GM19240 (cell line): ENCODE data around the gene PXN.
"Not testable (repeated sequence)": the region's sequence is repeated elsewhere in the genome, so short reads cannot be mapped to it uniquely, and the experiment has no call there.

Experiments used
- DNase-seq: peaks from one replicate; pipeline ENCODE4 v3.0.0; 2011; ENCODE audit warnings: low spot score; ENCODE audit not compliant: insufficient read length

The PXN gene

GRCh38 chr12:120227233-120228040 is 38.1 kb downstream of the PXN start:
- no peak for DNase-seq

DNA sequence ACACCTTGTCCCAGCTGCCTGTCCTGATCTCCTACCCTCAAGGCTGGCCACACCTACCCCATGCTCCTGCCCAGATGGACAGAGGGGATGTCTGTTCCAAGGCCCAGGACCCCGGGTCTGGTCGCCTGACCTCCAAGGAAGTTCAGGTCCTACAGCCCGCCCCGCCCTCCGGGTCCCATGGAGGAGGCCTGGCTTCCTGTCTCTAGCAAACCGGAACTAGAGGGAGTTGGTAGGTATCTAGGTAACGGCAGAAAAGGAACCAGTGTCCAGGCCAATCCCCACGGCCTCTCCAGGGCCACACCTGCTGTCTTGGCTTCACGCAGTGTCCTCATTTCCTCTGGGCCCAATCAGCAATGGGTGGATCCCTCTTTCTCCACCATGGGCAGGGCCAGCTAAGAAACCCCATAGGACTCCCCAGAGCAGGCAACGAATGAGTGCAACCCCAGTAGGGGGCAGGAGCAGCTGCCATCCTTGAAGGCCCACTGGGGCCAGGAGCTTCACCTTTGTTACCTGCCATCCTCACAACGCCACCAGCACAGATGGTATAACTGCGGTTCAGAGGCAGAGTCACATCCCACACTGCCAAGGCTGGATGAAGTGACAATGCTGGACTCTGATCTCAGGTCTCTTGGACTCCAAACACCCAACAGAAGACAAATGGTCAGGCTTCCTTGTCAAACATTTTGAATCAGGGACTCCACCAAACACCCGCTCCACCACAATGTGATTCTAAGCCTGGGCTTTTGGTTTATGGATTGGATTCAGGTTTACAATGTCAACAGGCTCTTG is 39.5 kb downstream of the PXN start:
- DNase-seq: no peak

DNA sequence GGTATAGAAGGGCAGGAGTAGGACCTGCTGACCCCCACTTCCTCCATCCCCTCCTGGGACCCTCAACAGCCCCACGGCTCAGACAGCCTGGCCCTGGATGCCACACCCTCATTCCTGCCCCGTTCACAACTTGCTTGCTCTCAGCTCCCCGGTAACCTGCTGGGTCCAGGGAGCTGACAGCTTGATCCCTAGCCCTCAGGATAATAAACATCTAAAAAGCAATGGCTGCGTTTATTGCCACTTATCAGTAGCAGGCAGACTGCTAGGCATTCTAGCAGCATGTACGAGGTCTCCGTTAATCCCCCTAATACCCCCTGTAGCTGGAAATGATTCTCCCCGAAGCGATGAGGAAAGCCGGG is 40.4 kb downstream of the PXN start:
- no peak for DNase-seq

- DNase-seq: no peak
These were observed 41.0 kb downstream of the PXN start for GRCh38 chr12:120224304-120225199.

GRCh38 chr12:120223458-120224303 is 41.8 kb downstream of the PXN start:
- DNase-seq: no peak

DNA sequence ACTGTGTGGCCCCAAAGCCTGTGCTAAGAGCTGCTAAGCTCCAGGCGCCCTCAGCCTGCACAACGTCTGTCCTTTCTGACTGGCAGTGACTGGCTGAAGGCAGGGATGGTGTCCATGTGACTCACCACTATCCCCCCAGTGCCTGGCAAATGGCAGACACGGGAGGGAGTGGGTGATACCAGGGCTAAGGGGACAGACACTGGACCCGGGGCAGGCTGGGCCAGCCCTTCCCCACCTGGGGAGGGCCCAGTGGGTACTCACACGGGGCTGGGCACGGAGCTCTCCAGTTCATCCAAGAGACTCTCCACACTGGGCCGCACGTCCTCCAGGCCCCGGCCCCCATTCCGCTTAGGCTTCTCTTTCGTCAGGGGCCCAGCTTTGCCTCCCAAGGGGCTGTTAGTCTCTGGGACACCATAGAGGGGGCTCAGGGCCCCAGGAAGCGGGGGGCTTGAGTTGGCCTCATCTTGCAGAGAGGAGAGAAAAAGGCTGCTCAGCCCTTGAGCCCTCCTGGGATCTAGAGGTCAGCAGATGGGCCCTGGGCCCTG is 43.2 kb downstream of the PXN start:
- DNase-seq: no peak

- no peak for DNase-seq
These were observed 44.0 kb downstream of the PXN start for GRCh38 chr12:120221576-120221900.

DNA sequence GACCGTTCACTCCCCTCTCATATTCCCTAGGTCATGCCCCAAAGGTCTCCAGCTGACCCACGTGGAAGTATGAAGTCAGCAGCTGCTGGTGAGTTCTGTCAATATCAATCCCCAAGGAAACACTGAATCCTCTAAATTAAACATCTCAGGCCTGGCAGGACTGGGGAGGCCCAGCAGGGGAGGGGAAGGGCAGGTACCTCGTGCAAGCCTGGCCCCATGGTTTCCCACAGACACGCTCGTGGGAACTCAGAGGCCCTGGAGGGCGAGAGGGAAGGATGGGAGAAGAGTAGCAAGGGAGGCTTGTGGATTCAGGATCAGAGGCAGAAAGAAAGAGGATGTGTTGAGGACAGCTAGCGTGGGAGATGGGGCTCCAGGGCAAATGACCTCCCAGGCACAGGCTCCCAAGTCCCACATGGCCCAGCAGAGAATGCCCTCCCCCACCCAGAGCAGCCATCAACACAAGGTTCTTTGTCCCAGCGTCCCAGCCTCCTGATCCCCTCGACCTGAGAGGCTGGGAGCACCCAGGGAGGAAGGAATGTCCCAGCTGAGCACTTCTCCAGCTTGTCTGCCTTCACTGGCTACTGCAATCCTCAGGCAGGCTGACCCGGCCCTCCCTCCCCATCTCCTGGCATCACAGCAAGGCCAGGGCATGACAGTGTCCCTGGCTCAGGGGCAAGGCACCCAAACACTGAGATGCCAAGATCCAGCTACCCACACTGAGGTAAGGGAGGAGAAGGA is 44.5 kb downstream of the PXN start:
- DNase-seq: no peak

GRCh38 chr12:120218680-120219606 is 46.6 kb downstream of the PXN start:
- no peak for DNase-seq

GRCh38 chr12:120216742-120217605 is 48.6 kb downstream of the PXN start:
- no peak for DNase-seq

DNA sequence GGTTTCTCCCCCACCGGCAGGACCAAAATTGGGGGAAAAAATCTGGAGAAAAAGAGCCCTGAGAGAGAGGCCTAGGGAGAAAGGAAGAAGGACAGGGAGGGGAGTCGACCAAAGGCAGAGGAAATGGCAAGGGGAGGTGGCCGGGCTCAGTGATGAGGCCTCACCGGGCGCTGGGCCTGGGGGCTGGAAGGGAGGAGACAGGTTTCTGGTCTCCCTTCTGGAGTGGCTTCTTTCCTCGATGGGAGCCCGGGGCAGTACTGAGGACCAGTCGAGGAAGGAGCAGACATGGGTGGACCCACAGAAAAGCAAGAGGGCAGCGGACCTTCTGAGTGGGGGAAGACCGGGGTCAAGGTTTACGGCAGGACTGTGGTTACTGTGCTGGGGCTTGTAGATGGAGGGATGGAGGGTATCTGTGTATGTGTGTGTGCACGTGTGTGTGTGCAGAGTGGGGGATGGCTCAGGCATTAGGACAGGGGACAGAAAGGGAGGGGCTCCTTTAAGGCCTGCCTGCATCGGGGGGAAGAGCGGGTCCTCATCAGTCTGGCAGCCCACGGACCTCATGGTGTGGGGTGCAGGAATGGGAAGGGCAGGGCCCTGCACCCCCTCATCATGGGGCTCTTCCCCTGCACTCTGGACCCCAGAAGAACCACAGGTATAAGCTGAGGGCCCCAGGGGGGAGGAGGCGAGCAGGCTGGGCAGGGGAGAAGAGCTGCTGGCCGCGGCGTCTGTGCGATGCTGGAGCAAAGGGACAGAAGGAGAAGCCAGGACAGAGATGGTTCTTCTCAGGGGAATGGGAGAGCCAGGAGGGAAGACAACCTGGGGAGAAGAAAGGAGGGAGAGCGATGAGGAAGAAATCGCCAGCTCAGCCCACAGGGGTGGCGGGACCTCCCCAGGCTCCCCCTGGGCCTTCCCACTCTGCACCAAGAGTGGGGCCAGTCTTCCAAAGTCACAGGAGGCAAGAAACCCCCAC is 49.5 kb downstream of the PXN start:
- no peak for DNase-seq

GRCh38 chr12:120215357-120215735 is 50.2 kb downstream of the PXN start:
- no peak for DNase-seq

DNA sequence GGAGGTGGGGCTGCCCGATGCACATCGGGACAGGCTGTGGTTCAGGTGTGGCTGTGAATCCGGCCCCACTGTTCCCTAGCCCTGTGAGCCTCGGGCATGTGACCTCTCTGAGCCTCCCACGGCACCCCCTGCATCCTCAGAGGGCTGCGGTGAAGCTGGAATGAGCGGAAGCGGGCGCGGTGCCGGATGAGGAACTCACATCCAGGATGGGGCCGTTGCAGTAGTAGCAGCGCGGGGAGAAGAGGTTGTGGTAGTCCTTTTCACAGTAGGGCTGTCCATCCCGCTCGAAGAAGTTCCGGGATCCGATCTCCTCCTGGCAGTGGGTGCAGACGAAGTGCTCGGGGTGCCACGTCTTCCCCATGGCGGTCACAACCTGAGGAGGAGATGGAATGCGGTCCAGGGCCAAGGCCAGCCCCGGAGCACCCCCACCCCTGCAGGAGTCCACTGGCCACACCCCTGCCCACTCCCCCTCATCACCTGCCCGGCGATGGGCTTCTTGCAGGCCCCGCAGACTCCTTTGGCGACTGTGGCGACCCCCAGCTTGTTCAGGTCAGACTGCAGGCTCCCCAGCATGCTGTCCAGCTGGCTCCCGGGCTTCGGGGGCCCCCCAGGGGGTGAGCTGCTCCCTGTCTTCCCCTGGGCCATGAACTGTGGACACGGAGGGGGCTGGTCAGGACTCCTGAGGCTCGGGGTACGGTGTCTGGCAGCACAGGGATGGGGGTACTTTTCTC is 50.7 kb downstream of the PXN start:
- no peak for DNase-seq

- no peak for DNase-seq
These were observed 51.8 kb downstream of the PXN start for GRCh38 chr12:120213758-120214157.

GRCh38 chr12:120213182-120213581 is 52.3 kb downstream of the PXN start:
- DNase-seq: not testable (repeated sequence)

DNA sequence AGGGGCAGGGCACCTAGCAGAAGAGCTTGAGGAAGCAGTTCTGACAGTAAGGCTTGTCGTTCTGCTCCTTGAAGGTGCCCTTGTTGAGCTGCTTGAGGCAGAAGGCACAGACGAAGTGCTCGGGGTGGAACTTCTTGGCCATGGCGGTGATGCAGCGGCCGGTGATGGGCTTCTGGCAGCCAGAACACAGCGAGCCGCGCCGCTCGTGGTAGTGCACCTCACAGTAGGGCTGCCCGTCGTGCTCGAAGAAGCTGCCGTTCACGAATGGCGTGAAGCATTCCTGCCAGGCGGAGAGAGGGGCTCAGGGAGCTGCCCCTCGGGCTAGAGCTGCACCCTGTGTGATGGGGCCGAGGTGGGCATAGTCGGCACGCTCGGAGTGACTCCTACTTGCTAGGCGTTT is 53.2 kb downstream of the PXN start:
- DNase-seq: no peak
